DND-41 (cell line): ENCODE data around the gene TTLL11.

Experiments
- ATAC-seq: fragments of 200-7000 bp; cut with Tn5 transposase; 3 replicates; pipeline ENCODE4 v1.9.1; 2021; ENCODE audit warnings: low read depth; ENCODE audit not compliant: insufficient read depth
- DNase-seq: peaks from one replicate; pipeline ENCODE4 v3.0.0-alpha.2; 2020
- H2AFZ ChIP-seq: 2 replicates; pipeline ENCODE4 v1.6.0; 2012; ENCODE audit warnings: low read depth, low read length
- H3K27ac ChIP-seq: 2 replicates; pipeline ENCODE4 v1.5.1; 2012; ENCODE audit warnings: low read length, inconsistent platforms
- H3K27me3 ChIP-seq: fragments of 200-600 bp; sonication (generic); 2 replicates; pipeline ENCODE4 v1.6.0; 2012; ENCODE audit warnings: low read length, mild to moderate bottlenecking, inconsistent platforms; ENCODE audit not compliant: insufficient read depth, poor library complexity
- H3K36me3 ChIP-seq: 2 replicates; pipeline ENCODE4 v1.5.1; 2012; ENCODE audit warnings: low read length, inconsistent platforms; ENCODE audit not compliant: insufficient read depth
- H3K4me1 ChIP-seq: 2 replicates; pipeline ENCODE4 v1.5.1; 2012; ENCODE audit warnings: mild to moderate bottlenecking, low read length; ENCODE audit not compliant: insufficient read depth
- H3K4me2 ChIP-seq: 2 replicates; pipeline ENCODE4 v1.6.0; 2012; ENCODE audit warnings: mild to moderate bottlenecking, moderate library complexity, low read length, inconsistent platforms; ENCODE audit not compliant: insufficient read depth
- H3K4me3 ChIP-seq, 2 experiments: fragments of 200-600 bp in 1 of 2; shearing (Covaris generic) in 1 of 2; 2 replicates each; pipeline ENCODE4 v1.5.1; 2012 to 2016; ENCODE audit warnings: inconsistent platforms in 2 of 2, low read length in 2 of 2, mild to moderate bottlenecking in 2 of 2, low read depth in 1 of 2, moderate library complexity in 1 of 2
- H3K79me2 ChIP-seq: 2 replicates; pipeline ENCODE4 v1.6.0; 2012; ENCODE audit warnings: low read length, inconsistent platforms; ENCODE audit not compliant: insufficient read depth
- H3K9ac ChIP-seq: 2 replicates; pipeline ENCODE4 v1.6.0; 2012; ENCODE audit warnings: low read depth, mild to moderate bottlenecking, inconsistent platforms, low read length, moderate library complexity
- H3K9me3 ChIP-seq: 2 replicates; pipeline ENCODE4 v1.5.1; 2012; ENCODE audit warnings: low read length, moderate library complexity, mild to moderate bottlenecking, inconsistent platforms; ENCODE audit not compliant: insufficient read depth, severe bottlenecking
- H4K20me1 ChIP-seq: 2 replicates; pipeline ENCODE4 v1.6.0; 2012; ENCODE audit warnings: low read length; ENCODE audit not compliant: insufficient read depth
- EZH2 ChIP-seq: IDR thresholded peaks from 3 replicates; pipeline ENCODE4 v1.6.1; 2012; ENCODE audit warnings: borderline replicate concordance, low read depth, mild to moderate bottlenecking, moderate library complexity, low read length, inconsistent platforms; ENCODE audit not compliant: severe bottlenecking
- TF ChIP-seq, protein P1 (sequence below): IDR thresholded peaks from 2 replicates; pipeline ENCODE4 v1.5.1; 2012; ENCODE audit warnings: borderline replicate concordance, low read length, moderate library complexity, mild to moderate bottlenecking; ENCODE audit not compliant: poor library complexity, severe bottlenecking; ENCODE audit errors: extremely low read depth

Gene TTLL11

GRCh38 chr9:122084026-122084675 is 9.0 kb downstream of the TTLL11 start:
- Histone ChIP-seq H3K79me2 (no peaks in the 10 kb centered on the region), H4K20me1 (peaks cover 5% of the 10 kb centered on the region; the same call in 1 of the 2 replicates), H3K36me3 (no peaks in the 10 kb centered on the region), H3K9ac (no peak overlapping the region), H2AFZ (no peak overlapping the region), H3K4me2 (no peak overlapping the region), H3K4me1 (no peaks in the 10 kb centered on the region), H3K4me3 (no peak overlapping the region), H3K27me3 (no peaks in the 10 kb centered on the region), H3K9me3 (no peaks in the 10 kb centered on the region), H3K27ac (no peak overlapping the region)
- no peak for DNase-seq
- ATAC-seq: no peak
- TF ChIP-seq, protein P1, sequence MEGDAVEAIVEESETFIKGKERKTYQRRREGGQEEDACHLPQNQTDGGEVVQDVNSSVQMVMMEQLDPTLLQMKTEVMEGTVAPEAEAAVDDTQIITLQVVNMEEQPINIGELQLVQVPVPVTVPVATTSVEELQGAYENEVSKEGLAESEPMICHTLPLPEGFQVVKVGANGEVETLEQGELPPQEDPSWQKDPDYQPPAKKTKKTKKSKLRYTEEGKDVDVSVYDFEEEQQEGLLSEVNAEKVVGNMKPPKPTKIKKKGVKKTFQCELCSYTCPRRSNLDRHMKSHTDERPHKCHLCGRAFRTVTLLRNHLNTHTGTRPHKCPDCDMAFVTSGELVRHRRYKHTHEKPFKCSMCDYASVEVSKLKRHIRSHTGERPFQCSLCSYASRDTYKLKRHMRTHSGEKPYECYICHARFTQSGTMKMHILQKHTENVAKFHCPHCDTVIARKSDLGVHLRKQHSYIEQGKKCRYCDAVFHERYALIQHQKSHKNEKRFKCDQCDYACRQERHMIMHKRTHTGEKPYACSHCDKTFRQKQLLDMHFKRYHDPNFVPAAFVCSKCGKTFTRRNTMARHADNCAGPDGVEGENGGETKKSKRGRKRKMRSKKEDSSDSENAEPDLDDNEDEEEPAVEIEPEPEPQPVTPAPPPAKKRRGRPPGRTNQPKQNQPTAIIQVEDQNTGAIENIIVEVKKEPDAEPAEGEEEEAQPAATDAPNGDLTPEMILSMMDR: no peak

DNA sequence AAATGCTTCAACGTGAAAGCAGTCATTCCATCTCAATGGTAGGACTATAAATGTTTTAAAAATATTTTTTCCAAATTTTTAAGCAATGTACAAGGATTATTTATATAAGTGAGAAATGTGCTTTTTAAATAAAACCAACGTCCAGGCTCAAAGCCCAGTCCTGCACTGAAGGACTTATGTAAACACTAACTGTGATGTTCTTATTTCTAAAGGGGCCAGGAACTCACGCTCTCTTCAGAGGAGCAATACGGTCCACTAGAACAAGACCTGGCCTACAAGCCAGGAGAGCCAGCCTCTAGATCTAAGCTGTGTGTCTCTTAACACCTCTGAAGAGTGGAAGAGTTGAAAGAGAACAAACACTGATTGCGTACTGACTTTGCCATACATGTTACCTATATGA is 12.1 kb downstream of the TTLL11 start:
- no peak overlapping the region for H3K27ac ChIP-seq
- H3K4me3 ChIP-seq: no peak overlapping the region
- no peaks in the 10 kb centered on the region for H3K4me1 ChIP-seq
- no peak overlapping the region for H2AFZ ChIP-seq
- DNase-seq: no peak
- H3K9me3 ChIP-seq: peaks cover 3% of the 10 kb centered on the region
- no peaks in the 10 kb centered on the region; the same call in 1 of the 2 replicates for H4K20me1 ChIP-seq
- no peak overlapping the region for H3K9ac ChIP-seq
- H3K79me2 ChIP-seq: no peaks in the 10 kb centered on the region
- H3K36me3 ChIP-seq: no peaks in the 10 kb centered on the region
- no peaks in the 10 kb centered on the region for H3K27me3 ChIP-seq
- TF ChIP-seq EZH2: no peak
- TF ChIP-seq, protein P1: no peak
- ATAC-seq: no peak
- H3K4me2 ChIP-seq: no peak overlapping the region

DNA sequence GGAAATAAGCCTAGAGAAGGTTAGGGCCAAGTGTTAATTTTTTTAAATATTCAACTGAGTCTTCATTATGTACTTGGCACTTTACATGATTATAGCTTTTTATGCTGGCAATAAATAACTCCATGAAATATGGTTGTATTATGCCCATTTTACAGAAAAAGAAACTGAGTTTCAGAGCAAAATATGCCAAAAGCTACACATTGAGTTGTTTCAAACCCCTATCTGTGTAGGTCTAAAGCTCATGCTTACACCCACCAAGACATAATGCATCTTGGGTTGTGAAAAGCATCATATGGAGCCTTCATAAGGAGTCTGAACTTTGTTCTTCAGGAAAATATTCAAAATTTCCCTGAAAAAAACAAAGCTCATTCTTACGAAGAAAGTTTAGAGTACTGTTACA is 14.6 kb downstream of the TTLL11 start:
- Histone ChIP-seq H3K79me2 (no peaks in the 10 kb centered on the region), H3K27ac (no peak overlapping the region), H3K4me3 (no peak overlapping the region), H3K9me3 (peaks cover 3% of the 10 kb centered on the region), H3K9ac (no peak overlapping the region), H3K27me3 (no peaks in the 10 kb centered on the region), H3K4me1 (no peaks in the 10 kb centered on the region), H3K4me2 (no peak overlapping the region), H4K20me1 (no peaks in the 10 kb centered on the region; the same call in 1 of the 2 replicates), H2AFZ (no peak overlapping the region), H3K36me3 (no peaks in the 10 kb centered on the region)
- DNase-seq: no peak
- no peak for ATAC-seq
- TF ChIP-seq EZH2: no peak
- TF ChIP-seq, protein P1: no peak

DNA sequence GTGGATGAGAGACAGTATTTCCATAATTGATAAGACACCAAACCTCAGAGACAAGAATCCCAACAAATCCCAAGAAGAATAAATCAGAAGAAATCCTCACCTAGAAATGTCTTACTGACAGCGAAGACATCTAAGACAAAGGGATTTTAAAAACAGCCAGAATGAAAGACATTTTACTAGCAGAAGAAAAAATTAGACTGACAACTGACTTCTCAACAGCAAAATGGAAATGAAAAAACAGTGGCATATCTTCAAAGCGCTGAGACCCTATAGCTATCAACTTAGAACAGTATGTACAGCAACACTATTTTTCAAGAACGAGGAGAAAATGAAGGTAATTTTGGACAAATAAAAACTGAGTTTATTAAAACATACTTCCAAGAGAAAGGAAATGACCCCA is 16.3 kb downstream of the TTLL11 start:
- Histone ChIP-seq H3K4me1 (no peaks in the 10 kb centered on the region), H3K79me2 (no peaks in the 10 kb centered on the region), H2AFZ (no peak overlapping the region), H3K27ac (no peak overlapping the region), H3K4me3 (no peak overlapping the region), H3K4me2 (no peak overlapping the region), H3K36me3 (no peaks in the 10 kb centered on the region), H3K9me3 (peaks cover 3% of the 10 kb centered on the region), H3K27me3 (no peaks in the 10 kb centered on the region), H4K20me1 (no peaks in the 10 kb centered on the region; the same call in 1 of the 2 replicates), H3K9ac (no peak overlapping the region)
- DNase-seq (no peak), ATAC-seq (no peak)
- TF ChIP-seq EZH2: no peak
- TF ChIP-seq, protein P1: no peak
